ENCODE results near the gene MRPS34. TPM values are rescaled to one million over a fixed set of nuclear protein-coding genes. Genes with fewer than 3 reads are reported as not detected.

MRPS34 gene
- total RNA-seq, 1 donor from 2014 or later: 70.9 TPM

GRCh38 chr16:1775846-1776671, 3.1 kb upstream of the MRPS34 start:
- H3K9me3 Mint-ChIP-seq (ENCODE audit: unreplicated experiment): no peaks in the 10 kb centered on the region
- H3K27ac Mint-ChIP-seq (ENCODE audit: unreplicated experiment): no peak overlapping the region
- no peaks in the 10 kb centered on the region for H3K27me3 Mint-ChIP-seq (ENCODE audit: unreplicated experiment)
- no peak for DNase-seq (ENCODE audit: extremely low spot score, unreplicated experiment)
- no peak for TF ChIP-seq CTCF (IDR thresholded peaks at IDR 0.05)
- peaks cover 19% of the 10 kb centered on the region for H3K4me1 Mint-ChIP-seq (ENCODE audit: unreplicated experiment)
- H3K4me3 Mint-ChIP-seq (ENCODE audit: unreplicated experiment): no peak overlapping the region
- H3K36me3 Mint-ChIP-seq (ENCODE audit: unreplicated experiment): peaks cover 2% of the 10 kb centered on the region

GRCh38 chr16:1775006-1775845, 2.3 kb upstream of the MRPS34 start:
- Mint-ChIP-seq H3K27ac (ENCODE audit: unreplicated experiment) (no peak overlapping the region), H3K36me3 (ENCODE audit: unreplicated experiment) (peaks cover 2% of the 10 kb centered on the region), H3K9me3 (ENCODE audit: unreplicated experiment) (no peaks in the 10 kb centered on the region), H3K4me1 (ENCODE audit: unreplicated experiment) (peaks cover 20% of the 10 kb centered on the region), H3K4me3 (ENCODE audit: unreplicated experiment) (peak overlapping the region; percentile 22), H3K27me3 (ENCODE audit: unreplicated experiment) (no peaks in the 10 kb centered on the region)
- no peak for TF ChIP-seq CTCF (IDR thresholded peaks at IDR 0.05)
- no peak for DNase-seq (ENCODE audit: extremely low spot score, unreplicated experiment)

- Mint-ChIP-seq H3K27ac (ENCODE audit: unreplicated experiment) (no peak overlapping the region), H3K9me3 (ENCODE audit: unreplicated experiment) (no peaks in the 10 kb centered on the region), H3K4me3 (ENCODE audit: unreplicated experiment) (peak overlapping the region; percentile 14), H3K27me3 (ENCODE audit: unreplicated experiment) (no peaks in the 10 kb centered on the region), H3K36me3 (ENCODE audit: unreplicated experiment) (peaks cover 2% of the 10 kb centered on the region), H3K4me1 (ENCODE audit: unreplicated experiment) (peaks cover 22% of the 10 kb centered on the region)
- DNase-seq (ENCODE audit: extremely low spot score, unreplicated experiment): no peak
- TF ChIP-seq CTCF (IDR thresholded peaks at IDR 0.05): no peak
These were observed 1.5 kb upstream of the MRPS34 start for GRCh38 chr16:1774448-1774780.

GRCh38 chr16:1773703-1774447, 941 bp upstream of the MRPS34 start:
- Mint-ChIP-seq H3K9me3 (ENCODE audit: unreplicated experiment) (no peaks in the 10 kb centered on the region), H3K27ac (ENCODE audit: unreplicated experiment) (peak overlapping the region; percentile 44), H3K27me3 (ENCODE audit: unreplicated experiment) (no peaks in the 10 kb centered on the region), H3K4me1 (ENCODE audit: unreplicated experiment) (peaks cover 20% of the 10 kb centered on the region), H3K36me3 (ENCODE audit: unreplicated experiment) (peaks cover 2% of the 10 kb centered on the region), H3K4me3 (ENCODE audit: unreplicated experiment) (peak overlapping the region; percentile 91)
- no peak for DNase-seq (ENCODE audit: extremely low spot score, unreplicated experiment)
- peak; percentile 1 for TF ChIP-seq CTCF (IDR thresholded peaks at IDR 0.05)
